Transverse colon (tissue), 4 donors: ENCODE measurements around the gene LCORL. TPM values are rescaled to one million over a fixed set of nuclear protein-coding genes. Genes with fewer than 3 reads are reported as not detected.

ENCODE experiments used
- DNase-seq: peaks from one replicate; pipeline ENCODE4 v3.0.0-alpha.2; 2019
- H3K27ac ChIP-seq, 4 donors: fragments of 200-600 bp; sonication (generic); 2 replicates each; pipeline ENCODE4 v1.5.1; 2016 to 2018; ENCODE audit warnings: inconsistent platforms in 4 of 4
- H3K27me3 ChIP-seq: fragments of 200-600 bp; sonication (generic); 2 replicates; pipeline ENCODE4 v1.5.1; 2017; ENCODE audit warnings: inconsistent platforms
- H3K36me3 ChIP-seq, 4 donors: fragments of 200-600 bp; sonication (generic); 2 replicates each; pipeline ENCODE4 v1.5.1; 2017 to 2019; ENCODE audit warnings: inconsistent platforms in 4 of 4
- H3K4me1 ChIP-seq, 4 donors: fragments of 200-600 bp; sonication (generic); 2 replicates each; pipeline ENCODE4 v1.5.1; 2017 to 2020; ENCODE audit warnings: inconsistent platforms in 4 of 4
- H3K4me3 ChIP-seq, 4 donors: fragments of 200-600 bp; sonication (generic); 1 replicate in 1 of 4; 2 replicates in 3 of 4; pipeline versions ENCODE4 v1.5.1 to v1.6.1; 2017 to 2019; ENCODE audit warnings: inconsistent platforms in 4 of 4
- H3K9me3 ChIP-seq, 2 donors: fragments of 200-600 bp; sonication (generic); 2 replicates each; pipeline ENCODE4 v1.5.1; 2017 to 2019; ENCODE audit warnings: inconsistent platforms in 2 of 2
- EP300 ChIP-seq: sonication (generic); formaldehyde crosslinking; IDR thresholded peaks from one replicate; pipeline ENCODE4 v1.6.1; 2017; ENCODE audit warnings: antibody characterized with exemption, low read depth
- POLR2A ChIP-seq: fragments of 450-650 bp; IDR thresholded peaks from one replicate; pipeline ENCODE4 v1.6.1; 2016; ENCODE audit warnings: antibody characterized with exemption, mild to moderate bottlenecking, moderate library complexity
- POLR2AphosphoS5 ChIP-seq, 3 donors: sonication (generic); formaldehyde crosslinking; IDR thresholded peaks; one replicate each; pipeline ENCODE4 v1.6.1; 2016; ENCODE audit warnings: antibody characterized with exemption in 3 of 3
- WGBS, 2 donors: methylation state at CpG; one replicate each; pipeline ENCODE4 v1.1.5; 2018; ENCODE audit warnings: low coverage in 1 of 2; 5-methylcytosine and 5-hydroxymethylcytosine counted together
- in situ Hi-C, 4 donors: fragments of 200-750 bp; cut with MboI; loops; one replicate each; pipeline versions ENCODE4 v1.15.0 to v1.15.1; 2017; ENCODE audit warnings: low sequenced_read_pairs in 3 of 4, low pct_ligation_motif_present in 1 of 4, low pct_unique_long_range_greater_than_20kb in 1 of 4
- intact Hi-C: fragments of 100-400 bp; cut with DNase I; formaldehyde crosslinking; loops from one replicate; pipeline ENCODE4 v1.15.1; 2023; ENCODE audit warnings: low total_unique reads
- total RNA-seq, 4 donors: library from RNA; depleted of rRNA; stranded (reverse); fragments of >200 nt; gene quantifications; one replicate each; pipeline ENCODE4 v1.1.0, GENCODE V29; 2016
- TF ChIP-seq, protein P1 (sequence below), 5 experiments: fragments of 200-600 bp in 3 of 5; fragments of 450-650 bp in 2 of 5; sonication (generic) in 3 of 5; IDR thresholded peaks; 1 replicate in 2 of 5; 2 replicates in 3 of 5; pipeline ENCODE4 v1.5.1; 2016 to 2017; ENCODE audit warnings: antibody characterized with exemption in 5 of 5, inconsistent platforms in 3 of 5, mild to moderate bottlenecking in 2 of 5, moderate library complexity in 1 of 5

Gene LCORL
- total RNA-seq, 4 donors from 2014 or later = 14.7 to 162 (median 28.5) TPM

DNA sequence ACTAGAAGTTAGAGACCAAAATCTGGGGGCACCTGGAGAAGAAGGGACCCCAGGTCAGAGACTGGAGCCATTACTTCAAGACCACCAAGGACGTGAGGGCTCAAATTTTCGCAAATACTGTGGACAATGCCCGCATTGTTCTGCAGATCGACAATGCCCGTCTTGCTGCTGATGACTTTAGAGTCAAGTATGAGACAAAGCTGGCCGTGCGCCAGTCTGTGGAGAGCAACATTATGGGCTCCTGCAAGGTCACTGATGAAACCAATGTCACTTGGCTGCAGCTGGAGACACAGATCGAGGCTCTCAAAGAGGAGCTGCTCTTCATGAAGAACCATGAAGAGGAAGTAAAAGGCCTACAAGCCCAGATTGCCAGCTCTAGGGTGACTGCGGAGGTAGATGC is 109.5 kb downstream of the LCORL start:
- TF ChIP-seq POLR2A (no peak), POLR2AphosphoS5 (IDR thresholded peaks at IDR 0.05) (no peak), EP300 (no peak)
- TF ChIP-seq, protein P1, sequence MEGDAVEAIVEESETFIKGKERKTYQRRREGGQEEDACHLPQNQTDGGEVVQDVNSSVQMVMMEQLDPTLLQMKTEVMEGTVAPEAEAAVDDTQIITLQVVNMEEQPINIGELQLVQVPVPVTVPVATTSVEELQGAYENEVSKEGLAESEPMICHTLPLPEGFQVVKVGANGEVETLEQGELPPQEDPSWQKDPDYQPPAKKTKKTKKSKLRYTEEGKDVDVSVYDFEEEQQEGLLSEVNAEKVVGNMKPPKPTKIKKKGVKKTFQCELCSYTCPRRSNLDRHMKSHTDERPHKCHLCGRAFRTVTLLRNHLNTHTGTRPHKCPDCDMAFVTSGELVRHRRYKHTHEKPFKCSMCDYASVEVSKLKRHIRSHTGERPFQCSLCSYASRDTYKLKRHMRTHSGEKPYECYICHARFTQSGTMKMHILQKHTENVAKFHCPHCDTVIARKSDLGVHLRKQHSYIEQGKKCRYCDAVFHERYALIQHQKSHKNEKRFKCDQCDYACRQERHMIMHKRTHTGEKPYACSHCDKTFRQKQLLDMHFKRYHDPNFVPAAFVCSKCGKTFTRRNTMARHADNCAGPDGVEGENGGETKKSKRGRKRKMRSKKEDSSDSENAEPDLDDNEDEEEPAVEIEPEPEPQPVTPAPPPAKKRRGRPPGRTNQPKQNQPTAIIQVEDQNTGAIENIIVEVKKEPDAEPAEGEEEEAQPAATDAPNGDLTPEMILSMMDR (IDR thresholded peaks at IDR 0.05) = no peak
- DNase-seq = no peak
- Histone ChIP-seq H3K4me1 (no peaks in the 10 kb centered on the region), H3K36me3 (peaks cover 0 to 3% (median 0%) of the 10 kb centered on the region in 4 donors), H3K9me3 (no peaks in the 10 kb centered on the region), H3K27ac (no peak overlapping the region), H3K27me3 (no peaks in the 10 kb centered on the region), H3K4me3 (no peak overlapping the region)
- 93% methylated on average over 2 to 9 of the region's 9 CpGs for WGBS, 2 donors
- in situ Hi-C loops = no loop called here
- intact Hi-C loops = no loop called here

DNA sequence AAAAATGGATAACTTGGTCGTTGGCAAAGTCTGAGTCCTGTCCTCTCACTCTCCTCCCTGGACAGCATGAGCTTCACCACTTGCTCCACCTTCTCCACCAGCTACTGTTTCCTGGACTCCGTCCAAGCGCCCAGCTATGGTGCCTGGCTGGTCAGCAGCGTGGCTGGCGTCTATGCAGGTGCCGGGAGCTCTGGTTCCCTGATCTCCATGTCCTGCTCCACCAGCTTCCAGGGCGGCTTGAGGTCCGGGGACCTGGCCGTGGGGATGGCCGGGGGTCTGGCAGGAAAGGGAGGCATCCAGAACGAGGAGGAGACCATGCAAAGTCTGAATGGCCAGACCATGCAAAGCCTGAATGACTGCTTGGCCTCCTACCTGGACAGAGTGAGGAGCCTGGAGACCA is 109.9 kb downstream of the LCORL start:
- intact Hi-C loops = no loop called here
- Histone ChIP-seq H3K4me3 (no peak overlapping the region), H3K36me3 (peaks cover 0 to 3% (median 0%) of the 10 kb centered on the region in 4 donors), H3K27ac (no peak overlapping the region), H3K27me3 (no peaks in the 10 kb centered on the region), H3K9me3 (no peaks in the 10 kb centered on the region), H3K4me1 (no peaks in the 10 kb centered on the region)
- WGBS, 2 donors = 80 to 96% methylated on average over 1 to 11 of the region's 11 CpGs
- in situ Hi-C loops = no loop called here
- no peak for DNase-seq
- no peak for TF ChIP-seq EP300
- no peak for TF ChIP-seq POLR2A
- TF ChIP-seq POLR2AphosphoS5 (IDR thresholded peaks at IDR 0.05) = no peak
- TF ChIP-seq, protein P1 (IDR thresholded peaks at IDR 0.05) = no peak

DNA sequence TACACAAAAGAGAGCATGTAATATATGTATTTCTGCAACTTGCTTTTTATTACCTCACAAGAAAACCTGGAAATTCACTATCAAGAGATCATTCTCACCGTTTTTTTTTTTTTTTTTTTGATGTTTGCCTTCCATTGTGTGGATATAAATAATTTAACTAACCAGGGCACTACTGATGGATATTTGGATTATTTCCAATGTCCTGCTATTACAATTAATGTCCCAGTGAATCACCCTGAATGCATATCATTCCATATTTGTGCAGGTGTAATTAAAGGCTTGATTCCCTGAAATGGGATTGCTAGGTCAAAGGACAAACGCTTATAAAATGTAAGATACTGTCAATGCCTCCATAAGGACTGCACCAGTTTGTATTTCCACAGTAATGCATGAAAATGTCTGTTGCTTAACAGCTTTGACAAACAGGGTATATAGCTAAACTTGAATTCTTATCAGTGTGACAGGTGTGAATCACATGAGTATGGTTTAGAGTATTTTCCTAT is 123.0 kb downstream of the LCORL start:
- Histone ChIP-seq H3K4me3 (no peak overlapping the region), H3K27me3 (no peaks in the 10 kb centered on the region), H3K4me1 (peaks cover 0 to 3% (median 0%) of the 10 kb centered on the region in 4 donors), H3K27ac (no peak overlapping the region), H3K36me3 (no peaks in the 10 kb centered on the region), H3K9me3 (no peaks in the 10 kb centered on the region)
- no peak for DNase-seq
- intact Hi-C loops = no loop called here
- TF ChIP-seq EP300 (no peak), POLR2A (no peak), POLR2AphosphoS5 (IDR thresholded peaks at IDR 0.05) (no peak)
- TF ChIP-seq, protein P1 (IDR thresholded peaks at IDR 0.05) = no peak
- in situ Hi-C loops = no loop called here
- 42 to 56% methylated on average over 2 of the region's 2 CpGs for WGBS, 2 donors

DNA sequence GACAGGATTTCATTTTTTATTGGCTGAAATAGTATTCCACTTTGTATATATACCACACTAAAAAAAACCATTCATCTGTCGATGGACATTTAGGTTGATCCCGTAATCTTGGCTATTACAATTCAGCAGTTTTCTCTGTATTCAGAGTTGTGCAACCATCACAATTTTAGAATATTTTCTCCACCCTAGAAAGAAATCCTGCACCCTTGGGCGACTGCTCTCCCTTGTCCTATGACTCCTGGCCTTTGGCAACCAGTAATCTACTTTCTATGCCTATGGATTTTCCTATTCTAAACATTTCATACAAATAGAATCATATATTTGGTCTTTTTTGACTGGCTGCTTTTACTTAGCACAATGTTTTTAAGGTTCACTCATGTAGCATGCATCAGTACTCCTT is 126.1 kb downstream of the LCORL start:
- WGBS, 2 donors = 97 to 100% methylated on average over 3 of the region's 3 CpGs
- peaks cover 0 to 3% (median 0%) of the 10 kb centered on the region in 4 donors for H3K4me1 ChIP-seq
- H3K36me3 ChIP-seq = no peaks in the 10 kb centered on the region
- H3K4me3 ChIP-seq = no peak overlapping the region
- H3K9me3 ChIP-seq = no peaks in the 10 kb centered on the region
- no peak for DNase-seq
- TF ChIP-seq POLR2A (no peak), POLR2AphosphoS5 (IDR thresholded peaks at IDR 0.05) (no peak), EP300 (no peak)
- TF ChIP-seq, protein P1 (IDR thresholded peaks at IDR 0.05) = no peak
- no peak overlapping the region for H3K27ac ChIP-seq
- H3K27me3 ChIP-seq = no peaks in the 10 kb centered on the region
- in situ Hi-C loops = no loop called here
- intact Hi-C loops = no loop called here
